HG03432 (cell line): ENCODE measurements around the gene ANKRD44.

Experiments
- ATAC-seq: cut with Tn5 transposase; IDR thresholded peaks from one replicate; pipeline ENCODE4 v1.9.1; 2021; ENCODE audit warnings: mild to moderate bottlenecking, moderate library complexity; ENCODE audit not compliant: unreplicated experiment

ANKRD44 gene

GRCh38 chr2:197185676-197186075, 124.9 kb downstream of the ANKRD44 start:
- no peak for ATAC-seq

- ATAC-seq = no peak
Measured at GRCh38 chr2:197184959-197185586, 125.5 kb downstream of the ANKRD44 start.

DNA sequence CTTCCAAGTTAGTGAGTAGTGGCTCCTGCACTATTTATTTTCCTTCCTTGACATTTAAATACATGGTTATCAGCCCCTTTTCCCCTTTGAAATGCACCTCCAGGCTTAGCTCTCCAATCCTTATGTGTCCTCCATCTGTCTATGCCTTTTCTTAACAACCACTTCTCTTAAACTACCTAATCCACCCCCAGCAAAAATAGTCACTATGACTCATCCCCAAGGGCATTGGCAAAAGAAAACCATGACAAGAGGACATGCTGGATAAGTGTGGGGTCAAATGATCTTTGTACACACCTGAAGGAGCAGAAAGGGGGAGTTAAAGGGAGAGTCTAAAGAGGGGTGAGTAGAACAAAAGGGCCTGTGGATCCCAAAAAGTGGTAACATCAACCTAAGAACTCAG, 127.2 kb downstream of the ANKRD44 start:
- no peak for ATAC-seq

GRCh38 chr2:197182668-197183067, 127.9 kb downstream of the ANKRD44 start:
- ATAC-seq = no peak

- no peak for ATAC-seq
Measured at GRCh38 chr2:197181491-197181890, 129.1 kb downstream of the ANKRD44 start.

DNA sequence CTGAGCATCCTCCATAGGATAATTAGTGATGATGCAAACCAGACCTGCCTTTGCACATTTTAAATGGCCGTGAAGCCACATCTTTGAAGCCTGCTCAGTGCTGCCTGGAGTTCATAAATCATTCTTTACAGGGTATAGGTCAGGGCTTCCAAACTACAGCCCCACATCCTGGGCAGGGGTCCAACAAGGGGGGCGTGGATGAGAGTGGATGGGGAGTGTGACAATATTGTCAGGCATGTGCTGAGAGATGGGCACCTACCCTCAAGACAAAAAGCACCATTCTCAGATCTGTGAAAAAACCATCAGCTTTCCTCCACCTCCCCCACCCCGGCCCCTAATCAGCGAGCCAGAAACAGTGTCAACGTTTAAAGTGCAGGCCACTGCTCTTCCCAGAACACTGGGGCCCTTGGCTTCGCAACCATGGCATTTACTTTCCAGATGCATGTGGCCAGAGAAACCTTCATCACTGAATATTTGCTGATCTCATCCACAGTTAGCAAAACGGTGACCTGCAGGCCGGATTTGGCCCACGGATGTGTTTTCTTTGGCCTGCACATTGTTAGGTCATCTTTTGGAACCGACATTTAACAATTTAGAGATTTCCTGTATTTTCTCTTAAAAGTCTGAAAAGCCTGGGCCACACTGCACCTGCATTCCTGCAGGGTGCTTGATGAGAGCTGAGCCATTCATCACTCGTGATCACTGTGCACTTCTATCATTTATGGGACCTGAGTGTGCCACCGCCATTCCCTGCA, 130.7 kb downstream of the ANKRD44 start:
- no peak for ATAC-seq

GRCh38 chr2:197176522-197176921, 134.1 kb downstream of the ANKRD44 start:
- no peak for ATAC-seq

DNA sequence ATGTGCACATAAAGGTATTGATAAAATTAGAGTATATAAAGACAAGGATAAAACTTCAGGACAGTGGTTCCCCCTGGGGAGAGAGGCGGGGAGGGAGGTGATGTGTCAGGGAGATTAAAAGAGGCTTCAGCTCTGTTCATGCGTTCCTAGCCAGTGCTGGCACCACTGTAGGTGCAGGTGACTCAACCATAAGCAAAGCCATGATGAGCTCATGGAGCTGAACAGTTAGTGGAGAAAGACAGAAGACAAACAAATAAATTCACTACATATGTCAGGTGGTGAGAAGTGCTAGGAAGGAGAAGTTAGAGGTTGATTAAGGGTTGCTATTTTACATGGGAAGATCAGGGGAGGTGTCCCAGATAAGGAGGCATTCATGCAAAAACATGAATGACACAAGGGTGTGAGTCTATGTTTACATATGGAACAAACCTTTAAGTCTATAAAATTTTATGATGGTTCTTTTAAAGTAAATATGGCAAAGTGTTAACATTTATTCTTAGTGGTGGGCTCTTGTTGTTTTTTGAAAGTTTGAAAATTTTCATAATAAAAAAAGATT, 136.0 kb downstream of the ANKRD44 start:
- ATAC-seq = no peak

DNA sequence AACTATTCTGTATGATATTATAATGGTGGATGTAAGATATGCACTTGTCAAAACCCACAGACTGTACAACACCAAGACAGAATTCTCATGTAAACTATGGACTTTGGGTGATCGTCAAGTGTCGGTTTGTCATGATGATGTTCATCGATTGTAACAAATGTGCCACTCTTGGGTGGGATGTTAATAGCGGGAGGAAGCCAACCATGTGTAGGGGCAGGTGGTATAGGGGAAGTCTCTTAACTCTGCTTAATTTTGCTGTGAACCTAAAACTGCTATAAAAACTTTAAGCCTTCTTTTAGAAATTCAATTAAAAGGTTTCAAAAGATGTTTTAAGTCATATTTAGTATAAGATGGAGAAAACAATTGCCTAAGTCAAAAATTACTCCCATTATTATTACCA, 139.0 kb downstream of the ANKRD44 start:
- no peak for ATAC-seq

GRCh38 chr2:197170208-197170607, 140.4 kb downstream of the ANKRD44 start:
- no peak for ATAC-seq

- peak; percentile 79 for ATAC-seq
Measured at GRCh38 chr2:197168705-197169104, 141.9 kb downstream of the ANKRD44 start.

- ATAC-seq = no peak
Measured at GRCh38 chr2:197167608-197168314, 142.8 kb downstream of the ANKRD44 start.

GRCh38 chr2:197165020-197165419, 145.6 kb downstream of the ANKRD44 start:
- no peak for ATAC-seq

DNA sequence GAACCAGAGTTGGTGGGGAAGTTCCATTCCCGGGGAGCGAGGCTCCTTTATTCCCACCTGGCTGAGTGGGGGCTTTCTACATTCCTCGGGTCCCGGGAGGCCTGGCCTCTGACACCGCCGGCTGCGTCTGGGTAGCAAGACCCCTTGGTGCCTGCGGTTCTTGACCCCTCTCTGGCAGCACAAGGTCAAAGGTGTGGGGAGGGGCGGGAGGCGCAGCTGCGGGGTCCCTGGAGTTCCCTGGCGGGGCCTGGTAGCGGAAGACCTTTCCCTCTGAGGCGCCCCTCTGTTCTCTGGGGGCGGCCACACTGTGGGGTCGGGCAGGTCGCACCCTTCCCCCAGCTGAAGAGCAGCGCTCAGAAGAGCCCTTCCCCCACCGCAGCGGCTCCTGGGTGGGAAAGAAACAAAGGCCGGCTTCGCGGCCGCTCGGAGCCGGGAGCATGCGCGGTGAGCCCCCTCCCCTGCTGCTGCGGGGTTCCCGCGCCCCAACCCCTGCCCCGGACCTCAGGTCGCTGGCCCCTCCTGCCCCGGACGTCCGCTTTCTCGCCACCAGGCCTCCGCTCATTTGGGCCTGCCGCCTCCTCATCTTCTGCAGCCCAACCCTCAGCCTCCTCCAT, 146.3 kb downstream of the ANKRD44 start:
- no peak for ATAC-seq

- no peak for ATAC-seq
Measured at GRCh38 chr2:197163712-197164140, 146.9 kb downstream of the ANKRD44 start.

DNA sequence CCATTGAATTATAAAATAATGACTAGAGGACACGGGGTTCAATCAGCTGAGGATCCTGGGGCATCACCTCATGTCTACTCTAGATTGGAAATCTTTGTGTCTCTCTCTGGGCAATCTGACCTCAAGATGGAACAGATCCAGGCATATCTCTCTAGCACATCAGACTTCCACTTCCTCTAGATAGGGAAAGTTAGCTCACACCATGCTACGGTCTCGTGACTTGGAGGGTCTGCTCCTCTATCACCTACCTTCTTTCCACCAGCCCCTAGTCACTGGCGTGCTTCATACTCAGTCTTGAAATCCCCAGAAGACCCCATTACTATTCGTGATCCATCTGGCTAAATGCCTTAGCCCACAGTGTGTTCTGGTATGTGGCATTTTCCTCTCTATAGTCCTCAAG, 148.8 kb downstream of the ANKRD44 start:
- ATAC-seq = no peak

DNA sequence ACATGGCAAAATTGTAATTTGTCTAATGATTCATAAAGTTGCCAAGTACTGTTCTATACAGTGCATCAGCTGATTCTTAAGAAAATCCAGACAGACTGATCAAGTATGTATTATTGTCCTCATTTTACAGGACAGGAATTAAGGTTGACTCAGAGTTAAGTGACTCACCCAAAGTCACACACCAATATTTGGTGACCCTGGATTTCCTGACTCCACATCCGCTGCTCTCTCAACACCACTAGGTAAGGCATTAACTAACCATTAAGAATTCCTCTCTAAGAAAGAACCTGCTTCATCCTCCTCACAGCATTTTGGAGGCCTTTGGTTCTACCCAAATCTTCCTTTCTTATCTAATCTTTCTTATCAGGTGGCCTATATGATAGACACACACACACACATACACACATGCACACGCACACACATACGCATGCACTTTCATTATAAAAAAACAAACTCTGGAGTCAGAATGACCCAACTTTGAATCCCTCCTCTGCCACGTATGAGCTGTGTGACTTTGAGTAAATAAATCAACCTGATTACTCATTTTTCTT, 150.8 kb downstream of the ANKRD44 start:
- no peak for ATAC-seq

DNA sequence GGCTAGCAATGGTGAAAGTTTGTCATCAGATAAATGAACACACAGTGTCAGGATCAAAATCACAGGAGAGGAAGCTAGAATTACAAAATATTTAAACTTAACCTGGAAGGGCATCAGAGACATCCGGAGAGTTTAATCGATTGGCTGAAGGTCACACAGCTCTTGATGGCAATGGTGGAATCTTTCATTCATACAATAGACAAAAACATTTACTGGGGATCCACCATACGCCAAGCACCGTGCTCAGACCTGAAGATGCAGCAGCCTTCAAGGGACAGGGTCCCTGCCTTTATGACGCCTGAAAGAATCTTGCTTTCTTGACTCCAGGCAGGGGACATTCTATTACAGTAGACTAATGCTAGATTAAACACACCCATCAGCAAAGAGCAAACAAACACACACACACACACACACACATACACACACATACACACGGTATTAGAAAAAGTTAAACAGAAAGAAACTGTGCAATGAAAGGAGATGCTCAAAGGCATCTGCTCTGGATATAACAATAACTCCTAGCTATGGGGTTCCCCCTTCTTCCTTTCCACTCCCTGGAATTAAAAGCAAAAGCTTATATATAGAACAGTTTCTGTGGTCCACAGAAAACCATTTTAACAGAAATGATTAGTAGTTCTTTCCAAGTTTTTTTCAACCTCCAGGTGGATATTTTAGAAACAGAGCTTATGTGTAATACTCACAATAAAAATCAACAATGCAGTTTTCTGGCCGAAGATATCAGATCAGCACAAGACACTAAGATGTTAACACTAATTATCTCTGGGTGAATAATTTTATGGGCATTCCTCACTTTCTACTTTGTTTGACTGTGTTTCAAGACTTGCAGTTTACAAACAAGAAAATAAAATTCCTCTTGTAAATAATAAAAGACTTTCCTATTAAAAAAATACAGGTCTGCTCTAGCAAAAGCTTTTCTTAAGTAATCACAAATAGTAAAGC, 151.7 kb downstream of the ANKRD44 start:
- no peak for ATAC-seq

GRCh38 chr2:197157879-197158537, 152.6 kb downstream of the ANKRD44 start:
- ATAC-seq = no peak
